NOMO-1 treated with dmso at 0.1 percent for 144 hours (cell line): ENCODE results near the gene MAU2.

Source experiments
- DNase-seq: peaks from one replicate; lab custom pipeline; 2025; ENCODE audit not compliant: unreplicated experiment; lab: John Stamatoyannopoulos, UW

The MAU2 gene

GRCh38 chr19:19406878-19407632 is 86.4 kb downstream of the MAU2 start:
- DNase-seq = peak; percentile 28

- no peak for DNase-seq
Observed at GRCh38 chr19:19407633-19407930, 87.0 kb downstream of the MAU2 start.
